A673 (cell line): ENCODE results near the gene RYK. TPM values are rescaled to one million over a fixed set of nuclear protein-coding genes. Genes with fewer than 3 reads are reported as not detected.

ENCODE experiments used
- BruUV-seq: library from RNA; stranded (reverse); fragments of 400-500 nt; replicated peaks from 2 replicates; lab custom pipeline; 2021; lab: Mats Ljungman, UMichigan
- CTCF ChIA-PET: fragments of 300-600 bp; sonication (Branson Sonifier 250); formaldehyde crosslinking; loops from one replicate; lab custom pipeline; 2022; ENCODE audit warnings: antibody characterized with exemption; lab: Charles Lee
- POLR2A ChIA-PET: fragments of 300-600 bp; sonication (Branson Sonifier 250); formaldehyde crosslinking; loops from one replicate; lab custom pipeline; 2022; ENCODE audit warnings: antibody characterized with exemption; ENCODE audit not compliant: low non-redundant PET; lab: Charles Lee
- DNase-seq: peaks from one replicate; pipeline ENCODE4 v3.0.0-alpha.2; 2015; ENCODE audit warnings: low spot score
- H3K27ac ChIP-seq: fragments of 200-600 bp; sonication (generic); 2 replicates; pipeline ENCODE4 v1.5.1; 2016; ENCODE audit warnings: mixed run types, low read depth, mild to moderate bottlenecking, mixed read lengths, antibody characterized with exemption, low read length; ENCODE audit not compliant: poor library complexity, severe bottlenecking
- H3K27me3 ChIP-seq: fragments of 200-600 bp; sonication (generic); replicated peaks from 2 replicates; pipeline ENCODE4 v1.6.1; 2017; ENCODE audit warnings: mixed run types, low read depth, mild to moderate bottlenecking, mixed read lengths, antibody characterized with exemption, low read length; ENCODE audit not compliant: insufficient read depth, poor library complexity
- H3K36me3 ChIP-seq: fragments of 200-600 bp; sonication (generic); 2 replicates; pipeline ENCODE4 v1.6.1; 2016; ENCODE audit warnings: mixed run types, mild to moderate bottlenecking, mixed read lengths, antibody characterized with exemption, low read length; ENCODE audit not compliant: insufficient read depth, poor library complexity, severe bottlenecking
- H3K4me1 ChIP-seq: fragments of 200-600 bp; sonication (generic); 2 replicates; pipeline ENCODE4 v1.6.1; 2017; ENCODE audit warnings: mixed run types, mild to moderate bottlenecking, mixed read lengths, antibody characterized with exemption, low read length; ENCODE audit not compliant: insufficient read depth, poor library complexity, severe bottlenecking
- H3K4me3 ChIP-seq: fragments of 200-600 bp; sonication (generic); 2 replicates; pipeline ENCODE4 v1.5.1; 2016; ENCODE audit warnings: low read depth, mixed run types, mild to moderate bottlenecking, mixed read lengths, low read length; ENCODE audit not compliant: poor library complexity, severe bottlenecking
- H3K9me3 ChIP-seq: fragments of 200-600 bp; sonication (generic); 2 replicates; pipeline ENCODE4 v1.6.1; 2016; ENCODE audit warnings: mixed run types, low read depth, mild to moderate bottlenecking, mixed read lengths, antibody characterized with exemption, low read length; ENCODE audit not compliant: poor library complexity, severe bottlenecking
- CTCF ChIP-seq: fragments of 300-800, 200-600 bp; sonication (generic); conservative IDR thresholded peaks from 2 replicates; pipeline ENCODE4 v1.5.1; 2017; ENCODE audit warnings: low read depth, mild to moderate bottlenecking, antibody characterized with exemption, low read length, moderate library complexity, mixed read lengths
- EZH2 ChIP-seq: fragments of 200-600 bp; sonication (generic); IDR thresholded peaks from 2 replicates; pipeline ENCODE4 v1.6.1; 2017; ENCODE audit warnings: borderline replicate concordance, low read depth, mild to moderate bottlenecking, mixed read lengths, antibody characterized with exemption, low read length; ENCODE audit not compliant: poor library complexity, severe bottlenecking
- intact Hi-C: fragments of 100-400 bp; cut with micrococcal nuclease; formaldehyde crosslinking; loops from one replicate; pipeline ENCODE4 v1.10.0; 2022; ENCODE audit not compliant: unreplicated experiment
- total RNA-seq: library from RNA; stranded (reverse); gene quantifications from 2 replicates; pipeline ENCODE4 v1.2.3, GENCODE V29; 2021

The RYK gene
- total RNA-seq, 1 experiment from 2014 or later: 47.8 TPM

GRCh38 chr3:134148534-134148933 lies 102.1 kb downstream of the RYK start:
- BruUV-seq: no TSS peak
- ChIA-PET POLR2A (no interaction called here), CTCF (no interaction called here)
- DNase-seq: no peak
- no peak overlapping the region for H3K4me3 ChIP-seq
- intact Hi-C loops: no loop called here
- H3K27me3 ChIP-seq: no peaks in the 10 kb centered on the region
- no peaks in the 10 kb centered on the region for H3K36me3 ChIP-seq
- peaks cover 2% of the 10 kb centered on the region for H3K4me1 ChIP-seq
- no peak for TF ChIP-seq EZH2
- TF ChIP-seq CTCF: no peak
- H3K9me3 ChIP-seq: no peaks in the 10 kb centered on the region
- H3K27ac ChIP-seq: no peak overlapping the region

GRCh38 chr3:134147411-134147810 lies 103.2 kb downstream of the RYK start:
- Histone ChIP-seq H3K27me3 (no peaks in the 10 kb centered on the region), H3K4me1 (no peaks in the 10 kb centered on the region), H3K4me3 (no peak overlapping the region), H3K27ac (no peak overlapping the region), H3K9me3 (no peaks in the 10 kb centered on the region), H3K36me3 (no peaks in the 10 kb centered on the region)
- TF ChIP-seq CTCF: no peak
- TF ChIP-seq EZH2: no peak
- intact Hi-C loops: no loop called here
- ChIA-PET CTCF (no interaction called here), POLR2A (no interaction called here)
- no peak for DNase-seq
- BruUV-seq: no TSS peak

GRCh38 chr3:134146666-134147065 lies 104.0 kb downstream of the RYK start:
- TF ChIP-seq EZH2 (no peak), CTCF (no peak)
- Histone ChIP-seq H3K4me1 (no peaks in the 10 kb centered on the region), H3K27ac (no peak overlapping the region), H3K9me3 (no peaks in the 10 kb centered on the region), H3K36me3 (no peaks in the 10 kb centered on the region), H3K27me3 (no peaks in the 10 kb centered on the region), H3K4me3 (no peak overlapping the region)
- BruUV-seq: no TSS peak
- ChIA-PET POLR2A (no interaction called here), CTCF (no interaction called here)
- no peak for DNase-seq
- intact Hi-C loops: no loop called here
